OCI-LY1 (cell line): ENCODE results near the gene M1AP.

Source experiments
- EZH2 ChIP-seq: fragments of 200-600 bp; sonication (generic), shearing (Covaris generic); IDR thresholded peaks from 2 replicates; pipeline ENCODE4 v1.8.0; 2017; ENCODE audit warnings: borderline replicate concordance, mixed run types, mild to moderate bottlenecking, antibody characterized with exemption, low read length, moderate library complexity, mixed read lengths
- TF ChIP-seq, protein P1 (sequence below): fragments of 200-600 bp; sonication (generic), shearing (Covaris generic); IDR thresholded peaks from 2 replicates; pipeline ENCODE4 v1.5.1; 2017; ENCODE audit warnings: mild to moderate bottlenecking, antibody characterized with exemption, low read length, moderate library complexity, mixed read lengths

- TF ChIP-seq, protein P1, sequence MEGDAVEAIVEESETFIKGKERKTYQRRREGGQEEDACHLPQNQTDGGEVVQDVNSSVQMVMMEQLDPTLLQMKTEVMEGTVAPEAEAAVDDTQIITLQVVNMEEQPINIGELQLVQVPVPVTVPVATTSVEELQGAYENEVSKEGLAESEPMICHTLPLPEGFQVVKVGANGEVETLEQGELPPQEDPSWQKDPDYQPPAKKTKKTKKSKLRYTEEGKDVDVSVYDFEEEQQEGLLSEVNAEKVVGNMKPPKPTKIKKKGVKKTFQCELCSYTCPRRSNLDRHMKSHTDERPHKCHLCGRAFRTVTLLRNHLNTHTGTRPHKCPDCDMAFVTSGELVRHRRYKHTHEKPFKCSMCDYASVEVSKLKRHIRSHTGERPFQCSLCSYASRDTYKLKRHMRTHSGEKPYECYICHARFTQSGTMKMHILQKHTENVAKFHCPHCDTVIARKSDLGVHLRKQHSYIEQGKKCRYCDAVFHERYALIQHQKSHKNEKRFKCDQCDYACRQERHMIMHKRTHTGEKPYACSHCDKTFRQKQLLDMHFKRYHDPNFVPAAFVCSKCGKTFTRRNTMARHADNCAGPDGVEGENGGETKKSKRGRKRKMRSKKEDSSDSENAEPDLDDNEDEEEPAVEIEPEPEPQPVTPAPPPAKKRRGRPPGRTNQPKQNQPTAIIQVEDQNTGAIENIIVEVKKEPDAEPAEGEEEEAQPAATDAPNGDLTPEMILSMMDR: no peak
- no peak for TF ChIP-seq EZH2
These were observed 47.5 kb upstream of the M1AP start for GRCh38 chr2:74695663-74696062.
